H9 (cell line): ENCODE results near the gene ETV6. TPM values are rescaled to one million over a fixed set of nuclear protein-coding genes. Genes with fewer than 3 reads are reported as not detected.

Source experiments
- DNase-seq: peaks from one replicate; pipeline ENCODE4 v3.0.0-alpha.2; 2017
- H2AFZ ChIP-seq: one replicate; pipeline ENCODE4 v1.6.1; 2013; ENCODE audit warnings: mild to moderate bottlenecking, low read length, control low read depth, moderate library complexity
- H2AK5ac ChIP-seq: 2 replicates; pipeline ENCODE4 v1.6.1; 2013; ENCODE audit warnings: low read length, control low read depth, mixed read lengths; ENCODE audit not compliant: insufficient read length
- H2BK120ac ChIP-seq: one replicate; pipeline ENCODE4 v1.6.1; 2013; ENCODE audit warnings: low read depth, mild to moderate bottlenecking, low read length, control low read depth, inconsistent platforms; ENCODE audit not compliant: poor library complexity, severe bottlenecking
- H2BK12ac ChIP-seq: 2 replicates; pipeline ENCODE4 v1.6.1; 2013; ENCODE audit warnings: low read length, control low read depth, mixed read lengths, low read depth; ENCODE audit not compliant: insufficient read length
- H2BK15ac ChIP-seq: 2 replicates; pipeline ENCODE4 v1.6.1; 2013; ENCODE audit warnings: low read depth, low read length, control low read depth
- H2BK20ac ChIP-seq: one replicate; pipeline ENCODE4 v1.6.1; 2013; ENCODE audit warnings: low read depth, mild to moderate bottlenecking, low read length, control low read depth, inconsistent platforms; ENCODE audit not compliant: poor library complexity, severe bottlenecking
- H2BK5ac ChIP-seq: 2 replicates; pipeline ENCODE4 v1.6.1; 2013; ENCODE audit warnings: low read length, control low read depth, mixed read lengths; ENCODE audit not compliant: insufficient read length
- H3K14ac ChIP-seq: 2 replicates; pipeline ENCODE4 v1.6.1; 2013; ENCODE audit warnings: low read length, control low read depth; ENCODE audit not compliant: insufficient read depth
- H3K18ac ChIP-seq: 2 replicates; pipeline ENCODE4 v1.6.1; 2013; ENCODE audit warnings: low read depth, mild to moderate bottlenecking, mixed read lengths, low read length, control low read depth; ENCODE audit not compliant: insufficient read length
- H3K23ac ChIP-seq: 2 replicates; pipeline ENCODE4 v1.6.1; 2013; ENCODE audit warnings: low read length, control low read depth, mixed read lengths, low read depth; ENCODE audit not compliant: insufficient read length
- H3K23me2 ChIP-seq: 2 replicates; pipeline ENCODE4 v1.6.1; 2013; ENCODE audit warnings: low read depth, mild to moderate bottlenecking, mixed read lengths, low read length, control low read depth; ENCODE audit not compliant: insufficient read length, poor library complexity, severe bottlenecking
- H3K27ac ChIP-seq: 2 replicates; pipeline ENCODE4 v1.5.1; 2013; ENCODE audit warnings: low read length, control low read depth, mixed read lengths, low read depth; ENCODE audit not compliant: insufficient read length
- H3K27me3 ChIP-seq: 2 replicates; pipeline ENCODE4 v1.6.1; 2013; ENCODE audit warnings: low read length, control low read depth, inconsistent platforms; ENCODE audit not compliant: insufficient read depth
- H3K4ac ChIP-seq: 2 replicates; pipeline ENCODE4 v1.6.1; 2013; ENCODE audit warnings: low read depth, mild to moderate bottlenecking, control low read depth, inconsistent platforms, low read length, moderate library complexity
- H3K4me1 ChIP-seq: 2 replicates; pipeline ENCODE4 v1.6.1; 2013; ENCODE audit warnings: low read length, control low read depth, inconsistent platforms; ENCODE audit not compliant: insufficient read depth
- H3K4me2 ChIP-seq: 2 replicates; pipeline ENCODE4 v1.6.1; 2013; ENCODE audit warnings: low read length, control low read depth, mixed read lengths; ENCODE audit not compliant: insufficient read length, insufficient read depth
- H3K56ac ChIP-seq: 2 replicates; pipeline ENCODE4 v1.6.1; 2013; ENCODE audit warnings: low read depth, mild to moderate bottlenecking, mixed read lengths, low read length, control low read depth; ENCODE audit not compliant: insufficient read length
- H3K79me1 ChIP-seq: 2 replicates; pipeline ENCODE4 v1.6.1; 2013; ENCODE audit warnings: low read depth, mild to moderate bottlenecking, moderate library complexity, low read length, control low read depth, inconsistent platforms; ENCODE audit not compliant: insufficient read depth, poor library complexity, severe bottlenecking
- H3K79me2 ChIP-seq: 2 replicates; pipeline ENCODE4 v1.6.1; 2013; ENCODE audit warnings: low read length, control low read depth, inconsistent platforms; ENCODE audit not compliant: insufficient read depth
- H3K9ac ChIP-seq: 2 replicates; pipeline ENCODE4 v1.6.1; 2013; ENCODE audit warnings: low read length, control low read depth, mixed read lengths; ENCODE audit not compliant: insufficient read length; ENCODE audit errors: extremely low read depth
- H3K9me3 ChIP-seq: one replicate; pipeline ENCODE4 v1.6.1; 2013; ENCODE audit warnings: low read depth, low read length, inconsistent platforms; ENCODE audit not compliant: control insufficient read depth
- H3T11ph ChIP-seq: one replicate; pipeline ENCODE4 v1.6.1; 2013; ENCODE audit warnings: mild to moderate bottlenecking, low read length, control low read depth, inconsistent platforms
- H4K20me1 ChIP-seq: one replicate; pipeline ENCODE4 v1.6.1; 2013; ENCODE audit not compliant: control insufficient read depth, insufficient read length, insufficient read depth
- H4K5ac ChIP-seq: 2 replicates; pipeline ENCODE4 v1.6.1; 2013; ENCODE audit warnings: low read depth, mild to moderate bottlenecking, mixed read lengths, low read length, control low read depth; ENCODE audit not compliant: insufficient read length
- H4K8ac ChIP-seq: replicated peaks from 2 replicates; pipeline ENCODE4 v1.6.1; 2013; ENCODE audit warnings: low read length, control low read depth, mixed read lengths, low read depth; ENCODE audit not compliant: insufficient read length
- H4K91ac ChIP-seq: 2 replicates; pipeline ENCODE4 v1.6.1; 2013; ENCODE audit warnings: low read depth, mild to moderate bottlenecking, moderate library complexity, mixed read lengths, low read length, control low read depth; ENCODE audit not compliant: insufficient read length
- H3K27ac Mint-ChIP-seq, 3 experiments: 2 replicates in 2 of 3; 3 replicates in 1 of 3; pipeline ENCODE4 v1.8.0; 2020 to 2021; ENCODE audit warnings: mixed read lengths in 3 of 3, mild to moderate bottlenecking in 1 of 3, moderate library complexity in 1 of 3
- H3K27me3 Mint-ChIP-seq: 2 replicates; pipeline ENCODE4 v1.8.0; 2021; ENCODE audit warnings: low read depth, mild to moderate bottlenecking, moderate library complexity, mixed read lengths
- H3K36me3 Mint-ChIP-seq, 3 experiments: 2 replicates in 2 of 3; 3 replicates in 1 of 3; pipeline ENCODE4 v1.8.0; 2020 to 2021; ENCODE audit warnings: low read depth in 3 of 3, mixed read lengths in 3 of 3; ENCODE audit not compliant: insufficient read depth in 1 of 3
- H3K4me1 Mint-ChIP-seq, 2 experiments: 2 replicates each; pipeline ENCODE4 v1.8.0; 2020; ENCODE audit warnings: mixed read lengths in 2 of 2
- H3K4me3 Mint-ChIP-seq, 2 experiments: 2 replicates in 1 of 2; 3 replicates in 1 of 2; pipeline ENCODE4 v1.8.0; 2020 to 2021; ENCODE audit warnings: mild to moderate bottlenecking in 2 of 2, mixed read lengths in 2 of 2, moderate library complexity in 1 of 2
- H3K9me3 Mint-ChIP-seq, 2 experiments: 2 replicates in 1 of 2; 3 replicates in 1 of 2; pipeline ENCODE4 v1.8.0; 2020; ENCODE audit warnings: mild to moderate bottlenecking in 2 of 2, mixed read lengths in 2 of 2, moderate library complexity in 1 of 2
- CTCF ChIP-seq: fragments of 200-600 bp; sonication (generic); conservative IDR thresholded peaks from 3 replicates; pipeline ENCODE4 v1.8.0; 2021; ENCODE audit warnings: antibody characterized with exemption, mild to moderate bottlenecking
- WGBS: extraction: QIAGEN DNeasy Blood & Tissue Kit; methylation state at CpG from one replicate; pipeline ENCODE4 v1.1.7; 2013; ENCODE audit warnings: missing lambda C conversion rate, low lambda C conversion rate, mixed read lengths; ENCODE audit not compliant: insufficient read length; ENCODE audit errors: extremely low coverage; 5-methylcytosine and 5-hydroxymethylcytosine counted together
- total RNA-seq: library from RNA; stranded (reverse); gene quantifications from 2 replicates; pipeline ENCODE4 v1.2.1, GENCODE V29; 2021

ETV6 gene
- total RNA-seq, 1 experiment from 2014 or later = 28.7 TPM

DNA sequence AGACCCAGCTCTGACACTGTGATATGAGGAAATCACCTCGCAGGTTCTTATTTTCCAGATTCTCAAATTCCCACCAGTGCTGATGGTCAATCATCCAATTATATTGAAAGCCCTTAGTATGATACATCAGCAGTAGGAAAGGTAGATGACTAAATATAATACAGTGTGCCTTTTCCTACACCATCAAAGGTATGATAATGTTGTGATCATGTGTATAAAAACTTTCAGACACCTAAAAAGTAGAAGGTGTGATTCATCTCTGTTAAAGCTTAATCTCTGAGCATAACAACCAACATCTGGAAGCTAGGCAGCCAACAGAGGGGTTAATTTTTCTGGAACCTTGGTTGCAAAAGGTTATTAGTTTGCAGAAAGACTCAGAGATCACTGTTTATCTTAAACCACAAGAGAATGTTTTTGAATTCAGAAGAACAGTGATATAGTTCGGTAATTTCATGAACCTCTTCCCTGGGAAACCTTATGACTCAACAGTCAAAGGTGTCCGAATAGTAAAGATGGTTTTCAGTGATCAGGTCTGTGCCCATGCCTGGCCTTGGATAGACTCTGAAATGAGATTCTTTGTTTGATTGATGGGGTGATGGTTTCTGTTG is 122.5 kb downstream of the ETV6 start:
- Mint-ChIP-seq H3K27me3 (no peaks in the 10 kb centered on the region; the same call in 1 of the 2 replicates), H3K4me3 (no peak overlapping the region), H3K27ac (no peak overlapping the region), H3K9me3 (no peaks in the 10 kb centered on the region), H3K4me1 (peaks cover 7 to 13% of the 10 kb centered on the region in 2 experiments; a peak in 3 of 4 replicates), H3K36me3 (peaks cover 0 to 5% (median 0%) of the 10 kb centered on the region in 3 experiments; a peak in 2 of 7 replicates)
- no peaks in the 10 kb centered on the region for H4K20me1 ChIP-seq
- no peak overlapping the region for H2BK5ac ChIP-seq
- no peak overlapping the region for H2BK15ac ChIP-seq
- H3K4ac ChIP-seq = no peak overlapping the region
- no peak overlapping the region for H3K4me2 ChIP-seq
- H3K9ac ChIP-seq = no peak overlapping the region
- H3K9me3 ChIP-seq = no peaks in the 10 kb centered on the region
- no peak overlapping the region for H2AK5ac ChIP-seq
- H3K56ac ChIP-seq = no peak overlapping the region
- TF ChIP-seq CTCF = no peak
- no peak for DNase-seq
- H4K5ac ChIP-seq = no peak overlapping the region
- no peaks in the 10 kb centered on the region for H3K4me1 ChIP-seq
- H3K18ac ChIP-seq = no peak overlapping the region
- no CpG with 5 or more reads among the region's 3 CpGs for WGBS
- H3K79me1 ChIP-seq = no peaks in the 10 kb centered on the region
- H3T11ph ChIP-seq = peak overlapping the region; percentile 62
- no peak overlapping the region for H3K14ac ChIP-seq
- no peaks in the 10 kb centered on the region for H3K27me3 ChIP-seq
- no peak overlapping the region for H2AFZ ChIP-seq
- no peak overlapping the region for H3K27ac ChIP-seq
- peak overlapping the region; percentile 78 for H2BK20ac ChIP-seq
- H3K23ac ChIP-seq = no peak overlapping the region
- no peaks in the 10 kb centered on the region; the same call in 1 of the 2 replicates for H3K79me2 ChIP-seq
- no peak overlapping the region for H4K8ac ChIP-seq
- no peak overlapping the region for H2BK12ac ChIP-seq
- no peak overlapping the region for H2BK120ac ChIP-seq
- H4K91ac ChIP-seq = no peak overlapping the region
- no peaks in the 10 kb centered on the region for H3K23me2 ChIP-seq
